SKM-1 (cell line): ENCODE measurements around the gene DAO.
"Not testable (repeated sequence)": the region's sequence is repeated elsewhere in the genome, so short reads cannot be mapped to it uniquely, and the experiment has no call there.

Source experiments
- DNase-seq: peaks from one replicate; lab custom pipeline; 2025; ENCODE audit not compliant: unreplicated experiment; lab: John Stamatoyannopoulos, UW

The DAO gene

GRCh38 chr12:108849660-108850059 lies 30.2 kb upstream of the DAO start:
- DNase-seq, result no peak

GRCh38 chr12:108850854-108851573 lies 28.9 kb upstream of the DAO start:
- no peak for DNase-seq

DNA sequence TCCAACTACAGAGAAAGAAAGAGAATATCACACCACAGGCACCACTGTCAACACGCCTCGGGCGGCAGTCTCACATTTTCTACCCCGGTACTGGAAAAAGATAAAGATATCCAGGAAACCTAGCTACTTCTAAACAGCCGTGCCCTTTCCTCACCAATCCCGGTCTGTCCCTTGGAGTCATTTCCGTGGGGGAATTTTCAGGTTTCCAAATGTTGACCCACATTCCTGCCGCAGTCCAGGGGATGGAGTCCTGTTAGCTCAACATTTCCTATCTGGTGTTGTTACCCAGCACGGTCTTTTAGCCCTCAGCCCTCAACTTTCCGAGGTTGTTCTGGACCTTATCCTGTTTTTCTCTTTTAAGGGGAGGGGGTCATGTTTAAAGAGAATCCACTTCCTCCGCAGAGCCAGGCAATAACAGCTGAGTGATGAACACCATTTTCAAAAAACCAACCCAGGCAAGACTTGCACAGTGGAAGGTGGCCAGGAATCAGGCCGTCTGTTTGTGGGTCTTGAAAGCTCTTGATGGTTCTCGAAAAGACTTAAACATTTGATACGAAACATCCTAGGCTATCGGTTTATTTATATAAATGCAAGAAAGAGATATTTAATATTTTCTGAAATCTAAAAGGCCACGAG lies 27.1 kb upstream of the DAO start:
- no peak for DNase-seq

DNA sequence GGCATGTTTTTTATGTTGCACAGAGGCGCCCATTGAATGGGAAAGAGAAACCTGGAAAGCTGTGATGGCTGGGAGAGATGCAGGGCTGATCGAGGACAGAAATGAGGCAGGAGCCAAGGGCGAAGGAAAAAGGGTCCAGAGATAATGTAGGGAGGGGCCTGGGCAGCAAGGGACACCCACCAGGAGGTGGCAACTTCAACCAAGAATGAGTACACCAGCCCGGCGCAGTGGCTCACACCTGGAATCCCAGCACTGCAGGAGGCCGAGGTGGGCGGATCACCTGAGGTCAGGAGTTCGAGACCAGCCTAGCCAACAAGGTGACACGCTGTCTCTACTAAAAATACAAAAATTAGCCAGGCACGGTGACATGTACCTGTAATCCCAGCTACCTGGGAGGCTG lies 26.5 kb upstream of the DAO start:
- DNase-seq, result no peak

DNA sequence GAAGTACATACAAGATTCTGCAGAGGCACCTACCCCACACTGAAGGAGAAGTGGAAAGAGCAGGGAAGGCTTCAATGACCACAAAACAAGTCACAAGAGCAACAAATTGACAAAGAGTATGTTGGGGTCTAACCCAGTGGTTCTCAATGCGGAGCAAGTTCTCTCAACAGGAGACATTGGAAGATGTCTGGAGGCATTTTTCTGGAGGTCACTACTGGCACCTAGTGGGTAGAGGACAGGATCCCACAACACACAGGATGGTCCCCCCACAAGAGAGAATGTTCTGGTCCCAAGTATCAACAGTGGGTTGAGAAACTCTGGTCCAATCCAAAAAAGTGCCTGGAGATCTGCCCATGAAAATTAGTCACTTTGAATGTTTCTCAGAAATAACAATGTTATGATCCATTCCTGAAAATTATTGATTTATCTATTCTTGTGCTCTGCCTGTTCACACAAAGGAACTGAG lies 25.9 kb upstream of the DAO start:
- DNase-seq, result no peak

GRCh38 chr12:108854451-108855283 lies 25.2 kb upstream of the DAO start:
- no peak for DNase-seq

DNA sequence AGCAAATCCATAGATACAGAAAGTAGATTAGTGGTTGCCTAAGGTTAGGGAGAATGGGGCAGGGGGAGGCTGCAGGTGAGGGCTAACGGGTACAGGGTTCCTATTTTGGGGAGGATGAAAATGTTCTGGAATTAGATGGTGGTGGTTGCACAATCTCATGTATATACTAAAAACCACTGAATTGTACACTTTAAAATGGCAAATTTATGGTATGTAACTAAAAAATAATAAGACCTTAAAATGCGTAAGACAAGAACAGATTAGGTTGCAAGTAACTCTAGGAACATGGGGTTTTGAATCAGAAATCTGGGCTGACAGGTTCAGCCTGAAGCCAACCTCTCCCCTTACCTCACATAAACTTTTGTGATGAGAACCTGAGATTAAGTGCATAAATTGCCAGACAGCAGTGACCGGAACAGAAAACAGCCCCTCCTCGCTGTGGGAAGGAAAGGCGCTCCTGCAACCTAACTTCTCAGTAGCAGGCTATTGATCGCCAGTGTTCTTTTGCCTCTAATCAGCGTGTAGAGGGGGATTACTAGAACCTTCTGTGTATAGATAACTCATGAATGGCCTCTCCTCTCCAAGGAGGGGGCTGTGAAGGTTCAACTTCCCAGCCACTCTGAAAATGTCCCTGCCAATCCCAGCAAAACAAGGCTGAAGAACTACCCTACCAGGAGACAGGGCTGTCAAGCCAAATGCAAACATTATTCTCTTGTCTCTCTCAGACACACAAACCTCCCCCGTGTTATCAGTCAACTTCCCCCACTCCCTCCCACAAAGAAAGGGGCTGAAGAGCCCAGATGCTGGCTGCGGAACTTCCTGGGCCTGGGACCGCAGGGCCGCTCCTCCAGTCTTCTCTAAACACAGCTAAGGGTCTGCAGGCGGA lies 24.4 kb upstream of the DAO start:
- no peak for DNase-seq

GRCh38 chr12:108856170-108856427 lies 23.8 kb upstream of the DAO start:
- DNase-seq, result no peak

DNA sequence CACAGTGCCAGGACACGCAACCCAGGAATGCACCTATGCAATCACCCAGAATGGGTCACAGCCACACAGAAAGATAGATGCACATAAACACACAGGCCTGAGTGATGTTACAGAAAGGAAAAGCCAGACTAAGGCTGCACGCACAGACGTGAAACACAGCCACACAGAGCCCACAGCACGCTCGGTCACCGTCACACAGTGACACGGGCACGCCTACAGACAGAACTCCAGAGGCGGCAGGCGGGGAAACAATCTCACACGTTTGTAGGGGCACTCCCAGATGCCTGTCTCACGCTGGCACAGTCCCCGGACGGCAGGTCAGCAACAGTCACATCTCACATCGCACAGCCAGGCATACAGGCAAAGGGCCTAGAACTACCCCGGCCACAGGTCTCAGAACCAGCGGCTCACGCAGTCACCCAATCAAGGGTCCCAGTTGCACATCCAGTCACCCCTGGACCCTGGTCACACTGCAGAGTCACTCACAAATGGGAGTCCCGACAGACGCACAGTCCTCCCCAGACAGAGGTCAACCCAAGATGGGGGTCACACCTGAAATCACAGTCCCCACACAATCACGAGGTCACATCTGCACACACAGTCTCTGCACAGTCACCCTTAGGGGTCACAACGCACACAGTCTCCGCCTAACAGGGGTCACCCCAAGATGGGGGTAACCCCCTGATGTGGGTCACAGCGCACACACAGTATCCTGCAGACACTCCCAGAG lies 23.3 kb upstream of the DAO start:
- DNase-seq, result no peak

- no peak for DNase-seq
Observed at GRCh38 chr12:108857158-108857407, 22.8 kb upstream of the DAO start.

GRCh38 chr12:108858311-108859074 lies 21.4 kb upstream of the DAO start:
- DNase-seq, result no peak

DNA sequence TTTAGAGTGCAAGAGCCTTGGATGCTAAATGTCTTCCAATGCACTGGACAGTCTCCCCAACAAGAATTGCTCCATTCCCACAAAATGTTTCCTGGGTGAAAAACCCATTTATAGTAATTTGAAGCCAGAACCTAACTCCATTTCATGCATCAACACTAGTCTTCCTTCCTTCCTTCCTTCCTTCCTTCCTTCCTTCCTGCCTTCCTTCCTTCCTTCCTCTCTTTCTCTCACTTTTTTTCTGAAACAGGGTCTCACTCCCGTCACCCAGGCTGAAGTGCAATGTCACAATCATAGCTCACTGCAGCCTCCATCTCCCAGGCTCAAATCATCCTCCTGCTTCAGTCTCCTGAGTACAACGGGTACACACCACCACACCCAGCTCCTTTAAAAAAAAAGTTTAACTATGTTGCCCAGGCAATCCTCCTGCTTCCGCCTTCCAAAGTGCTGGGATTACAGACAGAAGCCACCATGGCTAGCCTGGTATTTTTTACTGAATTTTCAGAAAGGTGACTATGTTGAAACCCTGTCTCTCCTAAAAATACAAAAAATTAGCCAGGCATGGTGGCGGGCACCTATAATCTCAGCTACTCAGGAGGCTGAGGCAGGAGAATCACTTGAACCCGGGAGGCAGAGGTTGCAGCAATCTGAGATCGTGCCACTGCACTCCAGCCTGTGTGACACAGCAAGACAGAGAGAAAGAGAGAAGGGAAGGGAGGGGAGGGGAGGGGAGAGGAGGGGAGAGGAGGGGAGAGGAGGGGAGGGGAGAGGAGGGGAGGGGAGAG lies 20.6 kb upstream of the DAO start:
- DNase-seq, result not testable (repeated sequence)

- DNase-seq, result no peak
Observed at GRCh38 chr12:108859923-108860291, 20.0 kb upstream of the DAO start.

GRCh38 chr12:108860443-108860842 lies 19.4 kb upstream of the DAO start:
- DNase-seq, result no peak

- DNase-seq, result no peak
Observed at GRCh38 chr12:108861878-108862587, 17.9 kb upstream of the DAO start.

DNA sequence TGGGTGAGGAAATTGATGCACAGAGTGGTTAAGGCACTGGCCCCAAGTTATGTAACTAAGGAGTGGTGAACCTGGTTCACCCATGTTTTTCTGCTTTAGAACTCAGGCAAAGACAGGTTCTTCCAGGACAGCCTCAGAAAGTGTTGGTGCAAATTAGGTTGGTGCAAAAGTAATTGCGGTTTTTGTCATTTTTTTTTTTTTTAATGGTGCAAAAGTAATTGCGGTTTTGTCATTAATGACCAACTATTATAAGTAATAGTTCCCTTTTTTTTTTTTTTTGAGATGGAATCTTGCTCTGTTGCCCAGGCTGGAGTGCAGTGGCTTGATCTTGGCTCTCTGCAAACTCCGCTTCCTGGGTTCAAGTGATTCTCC lies 17.3 kb upstream of the DAO start:
- DNase-seq, result no peak

- no peak for DNase-seq
Observed at GRCh38 chr12:108865169-108865568, 14.7 kb upstream of the DAO start.

DNA sequence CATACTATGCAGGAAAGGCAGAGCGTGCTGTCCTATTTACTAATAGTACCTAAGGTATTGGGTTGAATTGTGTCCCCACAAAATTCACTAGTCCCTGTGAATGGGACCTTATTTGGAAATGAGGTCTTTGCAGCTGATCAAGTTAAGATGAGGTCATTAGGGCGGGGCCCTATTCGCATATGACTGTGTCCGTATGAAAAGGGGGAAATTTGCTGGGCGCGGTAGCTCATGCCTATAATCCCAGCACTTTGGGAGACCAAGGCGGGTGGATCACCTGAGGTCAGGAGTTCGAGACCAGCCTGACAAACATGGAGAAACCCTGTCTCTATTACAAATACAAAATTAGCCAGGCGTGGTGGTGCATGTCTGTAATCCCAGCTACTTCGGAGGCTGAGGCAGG lies 13.8 kb upstream of the DAO start:
- not testable (repeated sequence) for DNase-seq

GRCh38 chr12:108868781-108869180 lies 11.1 kb upstream of the DAO start:
- DNase-seq, result no peak
